Endothelial cell of umbilical vein (primary cell): ENCODE results near the gene CEP44. TPM values are rescaled to one million over a fixed set of nuclear protein-coding genes. Genes with fewer than 3 reads are reported as not detected.

Source experiments
- BruUV-seq: library from RNA; stranded (reverse); fragments of 400-500 nt; replicated peaks from 2 replicates; lab custom pipeline; 2021; lab: Mats Ljungman, UMichigan
- CTCF ChIA-PET: fragments of 300-600, 350-600 bp; sonication (Branson Sonifier 250); formaldehyde crosslinking; loops from one replicate; lab custom pipeline; 2021; ENCODE audit warnings: antibody characterized with exemption, inconsistent platforms; lab: Charles Lee
- POLR2A ChIA-PET: fragments of 300-600, 350-600 bp; sonication (Branson Sonifier 250); formaldehyde crosslinking; loops from one replicate; lab custom pipeline; 2021; ENCODE audit warnings: antibody characterized with exemption, inconsistent platforms; lab: Charles Lee
- DNase-seq: peaks from one replicate; pipeline ENCODE4 v3.0.0-alpha.2; 2011; ENCODE audit warnings: low read depth, low spot score
- FAIRE-seq: peaks from 2 replicates; lab custom pipeline; 2011; peaks lifted over from hg19 to GRCh38; lab: Jason Lieb, UNC
- H2AFZ ChIP-seq: 2 replicates; pipeline ENCODE4 v1.6.0; 2012; ENCODE audit warnings: low read depth, low read length, control low read depth, inconsistent platforms
- H3K27ac ChIP-seq: 2 replicates; pipeline ENCODE4 v1.5.1; 2011; ENCODE audit warnings: low read depth, mild to moderate bottlenecking, control low read depth, low read length, moderate library complexity; ENCODE audit not compliant: insufficient read depth
- H3K27me3 ChIP-seq, 2 experiments: 2 replicates each; pipeline versions ENCODE4 v1.6.0 to v1.6.1; 2011; ENCODE audit warnings: low read length in 2 of 2, mixed read lengths in 1 of 2; ENCODE audit not compliant: control insufficient read depth in 2 of 2, insufficient read depth in 2 of 2
- H3K36me3 ChIP-seq, 2 experiments: 2 replicates in 1 of 2; 3 replicates in 1 of 2; pipeline ENCODE4 v1.5.1; 2011; ENCODE audit warnings: low read length in 2 of 2, mild to moderate bottlenecking in 1 of 2, moderate library complexity in 1 of 2; ENCODE audit not compliant: control insufficient read depth in 2 of 2, insufficient read depth in 2 of 2; ENCODE audit errors: extremely low read depth in 1 of 2
- H3K4me1 ChIP-seq: 3 replicates; pipeline ENCODE4 v1.5.1; 2011; ENCODE audit warnings: mild to moderate bottlenecking, low read length; ENCODE audit not compliant: control insufficient read depth, insufficient read depth; ENCODE audit errors: extremely low read depth
- H3K4me2 ChIP-seq: 2 replicates; pipeline ENCODE4 v1.6.1; 2011; ENCODE audit warnings: low read length, control low read depth, mixed read lengths; ENCODE audit not compliant: insufficient read depth
- H3K4me3 ChIP-seq, 3 experiments: fragments of 200-600 bp in 1 of 3; sonication (generic), shearing (Covaris generic) in 1 of 3; replicated peaks in 1 of 3; 2 replicates each; pipeline ENCODE4 v1.5.1; 2011 to 2016; ENCODE audit warnings: control low read depth in 3 of 3, low read length in 3 of 3, mild to moderate bottlenecking in 2 of 3, inconsistent platforms in 1 of 3, low read depth in 1 of 3, moderate library complexity in 1 of 3; ENCODE audit not compliant: insufficient read depth in 1 of 3
- H3K79me2 ChIP-seq: 2 replicates; pipeline ENCODE4 v1.6.0; 2012; ENCODE audit warnings: low read length, inconsistent platforms; ENCODE audit not compliant: control insufficient read depth, insufficient read depth
- H3K9ac ChIP-seq: replicated peaks from 2 replicates; pipeline ENCODE3; 2011; ENCODE audit warnings: low read length, control low read depth; ENCODE audit not compliant: insufficient read depth; ENCODE audit errors: extremely low read depth
- H3K9me1 ChIP-seq: replicated peaks from 3 replicates; pipeline ENCODE4 v1.6.0; 2011; ENCODE audit warnings: mild to moderate bottlenecking, low read length; ENCODE audit not compliant: control insufficient read depth, insufficient read depth; ENCODE audit errors: extremely low read depth
- H3K9me3 ChIP-seq: replicated peaks from 2 replicates; pipeline ENCODE4 v1.5.1; 2012; ENCODE audit warnings: low read length, inconsistent platforms; ENCODE audit not compliant: control insufficient read depth, insufficient read depth
- H4K20me1 ChIP-seq: replicated peaks from 2 replicates; pipeline ENCODE3; 2011; ENCODE audit warnings: mild to moderate bottlenecking, low read length; ENCODE audit not compliant: control insufficient read depth, insufficient read depth; ENCODE audit errors: extremely low read depth
- FOS ChIP-seq: IDR thresholded peaks from 2 replicates; pipeline ENCODE4 v1.6.1; 2011; ENCODE audit warnings: mild to moderate bottlenecking, low read length, moderate library complexity, borderline replicate concordance; ENCODE audit not compliant: insufficient read depth
- GATA2 ChIP-seq: IDR thresholded peaks from 2 replicates; pipeline ENCODE4 v1.7.0; 2011; ENCODE audit warnings: low read depth, mild to moderate bottlenecking, moderate library complexity, mixed read lengths, low read length; ENCODE audit not compliant: insufficient read length, insufficient read depth
- JUN ChIP-seq: IDR thresholded peaks from 2 replicates; pipeline ENCODE4 v1.6.1; 2011; ENCODE audit warnings: borderline replicate concordance, low read depth; ENCODE audit not compliant: insufficient read length, insufficient read depth
- POLR2A ChIP-seq: IDR thresholded peaks from 2 replicates; pipeline ENCODE4 v1.6.1; 2012; ENCODE audit warnings: low read depth, mild to moderate bottlenecking, control low read depth, low read length
- POLR2AphosphoS5 ChIP-seq: IDR thresholded peaks from 2 replicates; pipeline ENCODE4 v1.6.1; 2012; ENCODE audit warnings: low read depth, mild to moderate bottlenecking, control low read depth, low read length, moderate library complexity; ENCODE audit not compliant: insufficient read depth
- dilution Hi-C: fragments of 300-500 bp; cut with MboI; formaldehyde crosslinking; loops from one replicate; pipeline ENCODE4 v1.15.0; 2019; ENCODE audit warnings: low sequenced_read_pairs; ENCODE audit not compliant: extremely low pct_ligation_motif_present
- intact Hi-C: fragments of 100-400 bp; cut with micrococcal nuclease; formaldehyde crosslinking; loops from one replicate; pipeline ENCODE4 v1.10.0; 2022
- polyA plus RNA-seq, 4 experiments: library from polyadenylated mRNA; depleted of rRNA in 3 of 4; stranded (reverse) in 3 of 4; unstranded in 1 of 4; fragments of >200 nt; gene quantifications; 2 replicates each; pipeline versions ENCODE4 v1.2.1 to v1.2.3, GENCODE V29; 2011 to 2012; ENCODE audit warnings: missing spikeins in 1 of 4
- total RNA-seq: library from RNA; stranded (reverse); gene quantifications from 2 replicates; pipeline ENCODE4 v1.2.3, GENCODE V29; 2021
- TF ChIP-seq, protein P1 (sequence below): IDR thresholded peaks from 2 replicates; pipeline ENCODE4 v1.6.1; 2011; ENCODE audit not compliant: insufficient read depth, insufficient read length

CEP44 gene
- total and polyA plus RNA-seq, 2 donors (not counting 3 experiments of a cell fraction or from before 2014, with no cell fraction given): 2.0 to 13.0 TPM

DNA sequence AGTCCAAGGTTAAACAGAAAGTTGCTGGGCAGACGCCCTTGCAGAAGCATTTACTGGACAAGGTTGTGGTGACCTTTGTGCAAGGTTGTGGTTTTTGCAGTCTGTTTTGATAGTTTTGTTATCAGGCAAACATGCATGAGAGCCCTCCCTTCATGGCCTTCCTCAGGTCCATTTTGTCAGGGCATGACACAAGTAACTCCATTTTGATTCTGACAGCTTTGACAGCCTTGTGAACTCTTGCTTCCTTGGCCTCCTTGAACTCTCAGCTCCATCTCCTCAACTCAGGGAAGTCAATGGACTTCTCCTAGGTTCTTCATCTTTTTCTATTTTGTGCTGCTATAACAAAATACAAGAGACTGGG lies 97.7 kb downstream of the CEP44 start:
- intact Hi-C loops: no loop called here
- no peak overlapping the region for H3K27ac ChIP-seq
- H3K9ac ChIP-seq: no peak overlapping the region
- no peak for TF ChIP-seq POLR2AphosphoS5
- TF ChIP-seq GATA2: no peak
- TF ChIP-seq, protein P1, sequence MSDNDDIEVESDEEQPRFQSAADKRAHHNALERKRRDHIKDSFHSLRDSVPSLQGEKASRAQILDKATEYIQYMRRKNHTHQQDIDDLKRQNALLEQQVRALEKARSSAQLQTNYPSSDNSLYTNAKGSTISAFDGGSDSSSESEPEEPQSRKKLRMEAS: no peak
- no peak for TF ChIP-seq POLR2A
- TF ChIP-seq FOS: no peak
- no peak for TF ChIP-seq JUN
- H3K27me3 ChIP-seq: no peaks in the 10 kb centered on the region
- no peak overlapping the region for H2AFZ ChIP-seq
- H3K4me3 ChIP-seq: no peak overlapping the region
- no peaks in the 10 kb centered on the region for H3K4me1 ChIP-seq
- no peaks in the 10 kb centered on the region for H3K9me3 ChIP-seq
- no peaks in the 10 kb centered on the region for H3K36me3 ChIP-seq
- dilution Hi-C loops: no loop called here
- no peaks in the 10 kb centered on the region for H3K9me1 ChIP-seq
- BruUV-seq: no TSS peak
- CTCF ChIA-PET: no interaction called here
- H4K20me1 ChIP-seq: no peaks in the 10 kb centered on the region
- H3K79me2 ChIP-seq: no peaks in the 10 kb centered on the region
- FAIRE-seq (no peak), DNase-seq (no peak)
- H3K4me2 ChIP-seq: no peak overlapping the region
- POLR2A ChIA-PET: no interaction called here

Other genes with a start within 250 kb of the CEP44 start
- 11.9 and 14.5 TPM in 2 replicates for gene FBXO8, start 244 bp upstream of the CEP44 start, total RNA-seq
- gene FBXO8, start 244 bp upstream of the CEP44 start, polyA plus RNA-seq: 8.8 and 9.9 TPM in 2 replicates
- gene HPGD, start 238.6 kb downstream of the CEP44 start, total RNA-seq: not detected in 2 replicates
- not detected in 2 replicates for gene HPGD, start 238.6 kb downstream of the CEP44 start, polyA plus RNA-seq